ENCODE measurements around the gene MAD1L1.

MAD1L1 gene

GRCh38 chr7:2045559-2046405 is 187.0 kb downstream of the MAD1L1 start:
- no peak for TF ChIP-seq CTCF (IDR thresholded peaks at IDR 0.05; ENCODE audit: poor library complexity, severe bottlenecking)
- Histone ChIP-seq H3K4me3 (ENCODE audit: severe bottlenecking) (no peak overlapping the region), H3K27me3 (ENCODE audit: insufficient read depth, poor library complexity, severe bottlenecking) (no peaks in the 10 kb centered on the region), H3K9me3 (ENCODE audit: severe bottlenecking) (no peaks in the 10 kb centered on the region), H3K27ac (ENCODE audit: poor library complexity, severe bottlenecking) (no peak overlapping the region), H3K4me1 (ENCODE audit: insufficient read depth, poor library complexity, severe bottlenecking) (no peaks in the 10 kb centered on the region), H3K36me3 (ENCODE audit: low read depth) (no peaks in the 10 kb centered on the region)
- ATAC-seq (ENCODE audit: low read depth) (no peak), DNase-seq (ENCODE audit: low spot score) (peak; percentile 57)

GRCh38 chr7:2044883-2045471 is 187.8 kb downstream of the MAD1L1 start:
- DNase-seq (ENCODE audit: low spot score) (peak; percentile 45), ATAC-seq (ENCODE audit: low read depth) (no peak)
- no peak for TF ChIP-seq CTCF (IDR thresholded peaks at IDR 0.05; ENCODE audit: poor library complexity, severe bottlenecking)
- Histone ChIP-seq H3K4me1 (ENCODE audit: insufficient read depth, poor library complexity, severe bottlenecking) (no peaks in the 10 kb centered on the region), H3K36me3 (ENCODE audit: low read depth) (no peaks in the 10 kb centered on the region), H3K4me3 (ENCODE audit: severe bottlenecking) (no peak overlapping the region), H3K9me3 (ENCODE audit: severe bottlenecking) (no peaks in the 10 kb centered on the region), H3K27ac (ENCODE audit: poor library complexity, severe bottlenecking) (no peak overlapping the region), H3K27me3 (ENCODE audit: insufficient read depth, poor library complexity, severe bottlenecking) (no peaks in the 10 kb centered on the region)

- Histone ChIP-seq H3K36me3 (ENCODE audit: low read depth) (no peaks in the 10 kb centered on the region), H3K4me3 (ENCODE audit: severe bottlenecking) (no peak overlapping the region), H3K4me1 (ENCODE audit: insufficient read depth, poor library complexity, severe bottlenecking) (no peaks in the 10 kb centered on the region), H3K9me3 (ENCODE audit: severe bottlenecking) (no peaks in the 10 kb centered on the region), H3K27ac (ENCODE audit: poor library complexity, severe bottlenecking) (no peak overlapping the region), H3K27me3 (ENCODE audit: insufficient read depth, poor library complexity, severe bottlenecking) (no peaks in the 10 kb centered on the region)
- ATAC-seq (ENCODE audit: low read depth) (no peak), DNase-seq (ENCODE audit: low spot score) (peak; percentile 47)
- TF ChIP-seq CTCF (IDR thresholded peaks at IDR 0.05; ENCODE audit: poor library complexity, severe bottlenecking) = no peak
Observed at GRCh38 chr7:2044311-2044882, 188.3 kb downstream of the MAD1L1 start.

GRCh38 chr7:2043316-2044039 is 189.3 kb downstream of the MAD1L1 start:
- ATAC-seq (ENCODE audit: low read depth) (no peak), DNase-seq (ENCODE audit: low spot score) (peak; percentile 51)
- Histone ChIP-seq H3K4me3 (ENCODE audit: severe bottlenecking) (no peak overlapping the region), H3K27ac (ENCODE audit: poor library complexity, severe bottlenecking) (no peak overlapping the region), H3K36me3 (ENCODE audit: low read depth) (no peaks in the 10 kb centered on the region), H3K27me3 (ENCODE audit: insufficient read depth, poor library complexity, severe bottlenecking) (no peaks in the 10 kb centered on the region), H3K4me1 (ENCODE audit: insufficient read depth, poor library complexity, severe bottlenecking) (no peaks in the 10 kb centered on the region), H3K9me3 (ENCODE audit: severe bottlenecking) (no peaks in the 10 kb centered on the region)
- TF ChIP-seq CTCF (IDR thresholded peaks at IDR 0.05; ENCODE audit: poor library complexity, severe bottlenecking) = no peak

All from RWPE2 (cell line).